ENCODE data around the gene UBP1. TPM values are rescaled to one million over a fixed set of nuclear protein-coding genes. Genes with fewer than 3 reads are reported as not detected.
"Not testable (repeated sequence)": the region's sequence is repeated elsewhere in the genome, so short reads cannot be mapped to it uniquely, and the experiment has no call there.

Gene UBP1
- total RNA-seq, 2 experiments from 2014 or later = 51.2 to 56.2 TPM

- POLR2A ChIA-PET = no interaction called here
- Mint-ChIP-seq H3K27ac (no peak overlapping the region), H3K9me3 (peaks cover 10% of the 10 kb centered on the region), H3K27me3 (no peaks in the 10 kb centered on the region), H3K4me1 (ENCODE audit: low read depth) (no peaks in the 10 kb centered on the region), H3K4me3 (no peak overlapping the region), H3K36me3 (ENCODE audit: low read depth) (peaks cover 9% of the 10 kb centered on the region)
- TF ChIP-seq CTCF (IDR thresholded peaks at IDR 0.05) = no peak
- DNase-seq (no peak), ATAC-seq (no peak)
- CTCF ChIA-PET = no interaction called here
- intact Hi-C loops (cut with micrococcal nuclease) = no loop called here
Observed at GRCh38 chr3:33456756-33457155, 16.6 kb upstream of the UBP1 start.

- no peak overlapping the region for H3K4me3 Mint-ChIP-seq
- CTCF ChIA-PET = no interaction called here
- POLR2A ChIA-PET = no interaction called here
- intact Hi-C loops (cut with micrococcal nuclease) = no loop called here
- H3K4me1 Mint-ChIP-seq (ENCODE audit: low read depth) = no peaks in the 10 kb centered on the region
- H3K27ac Mint-ChIP-seq = no peak overlapping the region
- DNase-seq = no peak
- peaks cover 8% of the 10 kb centered on the region for H3K9me3 Mint-ChIP-seq
- TF ChIP-seq CTCF (IDR thresholded peaks at IDR 0.05) = no peak
- no peak for ATAC-seq
- peaks cover 4% of the 10 kb centered on the region for H3K36me3 Mint-ChIP-seq (ENCODE audit: low read depth)
- H3K27me3 Mint-ChIP-seq = no peaks in the 10 kb centered on the region
Observed at GRCh38 chr3:33453331-33453761, 13.1 kb upstream of the UBP1 start.

DNA sequence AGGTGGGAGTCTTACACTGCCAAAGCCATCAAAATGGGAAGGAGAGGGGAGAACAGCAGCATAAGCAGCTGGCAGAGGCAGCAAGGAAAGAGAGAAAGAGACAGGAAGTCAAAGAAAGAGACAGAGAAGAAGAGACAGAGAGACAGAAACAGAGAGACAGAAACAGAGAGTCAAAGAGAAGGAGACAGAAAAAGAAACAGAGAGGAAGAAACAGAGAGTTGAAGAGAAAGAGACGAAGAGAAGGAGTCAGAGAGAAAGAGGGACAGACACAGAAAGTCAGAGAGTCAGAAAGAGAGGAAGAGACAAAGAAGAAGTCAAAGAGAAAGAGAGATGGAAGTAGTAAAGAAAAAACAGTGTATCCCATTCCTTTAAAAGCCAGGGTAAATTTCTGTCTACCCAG, 11.8 kb upstream of the UBP1 start:
- intact Hi-C loops (cut with micrococcal nuclease); H3K4me3 Mint-ChIP-seq; H3K36me3 Mint-ChIP-seq (ENCODE audit: low read depth); CTCF ChIA-PET; H3K9me3 Mint-ChIP-seq; ATAC-seq; POLR2A ChIA-PET; DNase-seq; H3K27ac Mint-ChIP-seq; H3K4me1 Mint-ChIP-seq (ENCODE audit: low read depth); H3K27me3 Mint-ChIP-seq: not testable (repeated sequence)

- no peaks in the 10 kb centered on the region for H3K27me3 Mint-ChIP-seq
- CTCF ChIA-PET = no interaction called here
- DNase-seq (no peak), ATAC-seq (no peak)
- H3K9me3 Mint-ChIP-seq = peaks cover 2% of the 10 kb centered on the region
- intact Hi-C loops (cut with micrococcal nuclease) = no loop called here
- TF ChIP-seq CTCF (IDR thresholded peaks at IDR 0.05) = no peak
- H3K27ac Mint-ChIP-seq = no peak overlapping the region
- POLR2A ChIA-PET = no interaction called here
- H3K4me1 Mint-ChIP-seq (ENCODE audit: low read depth) = peaks cover 14% of the 10 kb centered on the region
- H3K4me3 Mint-ChIP-seq = no peak overlapping the region
- H3K36me3 Mint-ChIP-seq (ENCODE audit: low read depth) = no peaks in the 10 kb centered on the region
Observed at GRCh38 chr3:33447958-33448357, 7.8 kb upstream of the UBP1 start.

- CTCF ChIA-PET; H3K36me3 Mint-ChIP-seq (ENCODE audit: low read depth); ATAC-seq; H3K27ac Mint-ChIP-seq; intact Hi-C loops (cut with micrococcal nuclease); H3K9me3 Mint-ChIP-seq; POLR2A ChIA-PET; H3K27me3 Mint-ChIP-seq: not testable (repeated sequence)
- DNase-seq = peak; percentile 30
- Mint-ChIP-seq H3K4me1 (ENCODE audit: low read depth) (peaks cover 14% of the 10 kb centered on the region), H3K4me3 (peak overlapping the region; percentile 83)
Observed at GRCh38 chr3:33447256-33447625, 7.0 kb upstream of the UBP1 start.

DNA sequence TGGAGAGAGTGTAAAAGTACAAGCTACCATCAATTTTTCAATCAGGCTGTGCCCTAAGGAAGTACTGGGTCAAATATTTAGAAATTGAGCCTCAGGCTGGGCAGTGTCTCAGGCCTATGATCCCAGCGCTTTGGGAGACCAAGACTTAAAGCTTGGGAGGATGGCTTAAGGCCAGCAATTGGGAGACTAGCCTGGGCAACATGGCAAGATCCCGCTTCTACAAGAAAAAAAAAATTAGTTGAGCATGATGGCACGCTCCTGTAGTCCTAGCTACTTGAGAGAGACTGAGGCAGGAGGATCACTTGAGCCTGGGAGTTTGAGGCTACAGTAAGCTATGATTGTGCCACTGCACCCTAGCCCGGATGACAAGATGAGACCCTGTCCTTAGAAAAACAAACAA, 2.0 kb upstream of the UBP1 start:
- Mint-ChIP-seq H3K9me3 (no peaks in the 10 kb centered on the region), H3K4me1 (ENCODE audit: low read depth) (peaks cover 29% of the 10 kb centered on the region), H3K4me3 (peak overlapping the region; percentile 94), H3K36me3 (ENCODE audit: low read depth) (peaks cover 5% of the 10 kb centered on the region), H3K27ac (peak overlapping the region; percentile 100), H3K27me3 (no peaks in the 10 kb centered on the region)
- ATAC-seq (no peak), DNase-seq (no peak)
- TF ChIP-seq CTCF (IDR thresholded peaks at IDR 0.05) = no peak
- CTCF ChIA-PET = no interaction called here
- intact Hi-C loops (cut with micrococcal nuclease) = no loop called here
- POLR2A ChIA-PET = no interaction called here
